ENCODE data around the gene KMT2C. TPM values are rescaled to one million over a fixed set of nuclear protein-coding genes. Genes with fewer than 3 reads are reported as not detected.
"Not testable (repeated sequence)": the region's sequence is repeated elsewhere in the genome, so short reads cannot be mapped to it uniquely, and the experiment has no call there.

KMT2C gene
- total RNA-seq, 1 experiment from 2014 or later, result 35.1 TPM

GRCh38 chr7:152286972-152287371 lies 148.8 kb downstream of the KMT2C start:
- H3K4me1 ChIP-seq; H3K27ac ChIP-seq; H3K36me3 ChIP-seq; H3K27me3 ChIP-seq; H3K9me3 ChIP-seq (replicated peaks); DNase-seq; H3K4me3 ChIP-seq: not testable (repeated sequence)

GRCh38 chr7:152286219-152286618 lies 149.6 kb downstream of the KMT2C start:
- not testable (repeated sequence) for H3K27me3 ChIP-seq; H3K27ac ChIP-seq; H3K4me1 ChIP-seq; H3K9me3 ChIP-seq (replicated peaks); H3K36me3 ChIP-seq; DNase-seq; H3K4me3 ChIP-seq

DNA sequence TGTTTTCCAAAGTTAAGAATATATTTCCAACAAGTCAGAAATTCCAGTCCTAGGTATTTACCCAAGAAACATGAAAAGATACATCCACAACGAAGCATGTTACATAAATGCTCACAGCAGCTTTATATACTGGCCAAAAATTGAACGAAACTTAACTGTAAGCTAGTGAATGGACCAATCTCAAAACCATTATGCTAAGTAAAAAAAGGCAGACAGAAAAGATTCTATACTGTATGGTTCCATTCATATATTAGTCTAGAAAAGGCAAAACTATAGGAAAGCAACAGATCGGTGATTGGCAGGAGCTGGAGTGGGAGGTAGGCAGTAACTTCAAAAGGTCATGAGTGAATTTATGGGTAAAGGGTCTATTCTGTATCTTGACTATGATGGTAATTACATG lies 150.8 kb downstream of the KMT2C start:
- not testable (repeated sequence) for H3K36me3 ChIP-seq; H3K4me1 ChIP-seq; H3K4me3 ChIP-seq; H3K9me3 ChIP-seq (replicated peaks); H3K27ac ChIP-seq; H3K27me3 ChIP-seq; DNase-seq

DNA sequence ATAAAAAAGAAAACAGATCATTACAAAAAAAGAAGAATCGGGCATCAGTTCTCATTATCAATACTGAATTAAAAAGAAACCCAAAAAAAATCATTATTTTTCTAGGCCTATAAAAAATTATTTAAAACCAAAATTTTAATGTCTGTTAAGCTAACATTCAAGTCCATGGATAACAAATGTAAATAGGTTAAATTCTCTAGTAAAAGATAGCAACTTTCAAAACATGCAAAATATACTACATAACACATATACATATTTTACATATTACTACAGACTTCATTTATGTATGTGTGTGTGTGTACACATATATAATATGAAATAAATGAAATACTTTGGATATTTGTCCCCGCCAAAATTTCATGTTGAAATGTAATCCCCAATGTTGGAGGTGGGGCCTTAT lies 158.1 kb downstream of the KMT2C start:
- H3K36me3 ChIP-seq; H3K27ac ChIP-seq; H3K9me3 ChIP-seq (replicated peaks); DNase-seq; H3K27me3 ChIP-seq; H3K4me1 ChIP-seq; H3K4me3 ChIP-seq: not testable (repeated sequence)

- not testable (repeated sequence) for H3K9me3 ChIP-seq (replicated peaks); DNase-seq; H3K27me3 ChIP-seq; H3K36me3 ChIP-seq; H3K4me3 ChIP-seq; H3K27ac ChIP-seq; H3K4me1 ChIP-seq
These were observed 165.4 kb downstream of the KMT2C start for GRCh38 chr7:152270427-152270826.

- not testable (repeated sequence) for H3K9me3 ChIP-seq (replicated peaks); DNase-seq; H3K4me3 ChIP-seq; H3K27ac ChIP-seq; H3K36me3 ChIP-seq; H3K27me3 ChIP-seq; H3K4me1 ChIP-seq
These were observed 168.9 kb downstream of the KMT2C start for GRCh38 chr7:152266859-152267258.

GRCh38 chr7:152264915-152265314 lies 170.9 kb downstream of the KMT2C start:
- not testable (repeated sequence) for DNase-seq; H3K36me3 ChIP-seq; H3K27me3 ChIP-seq; H3K9me3 ChIP-seq (replicated peaks); H3K27ac ChIP-seq; H3K4me1 ChIP-seq; H3K4me3 ChIP-seq

DNA sequence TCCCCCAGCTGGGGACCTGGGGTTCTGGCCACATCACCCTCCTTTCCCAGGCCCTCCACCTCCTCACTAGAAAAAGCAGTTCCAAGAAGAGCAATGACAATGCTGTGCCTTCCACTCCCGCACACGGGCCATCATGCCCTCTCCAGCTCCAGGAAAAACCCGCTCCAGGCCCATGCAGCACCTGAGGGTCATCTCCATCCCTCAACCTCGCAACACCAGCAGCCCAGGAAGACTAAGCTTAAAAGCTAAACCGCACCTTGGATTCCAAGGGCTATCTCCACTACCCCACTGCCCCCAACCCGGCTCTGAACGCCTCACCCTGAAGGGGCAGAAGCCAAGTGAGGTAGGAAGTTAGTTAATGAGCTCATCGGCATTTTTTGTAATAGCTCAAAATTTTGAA lies 173.7 kb downstream of the KMT2C start:
- not testable (repeated sequence) for H3K27ac ChIP-seq; H3K9me3 ChIP-seq (replicated peaks); H3K27me3 ChIP-seq; H3K36me3 ChIP-seq; H3K4me3 ChIP-seq; DNase-seq; H3K4me1 ChIP-seq

- H3K4me1 ChIP-seq; H3K27ac ChIP-seq; H3K36me3 ChIP-seq; DNase-seq; H3K9me3 ChIP-seq (replicated peaks); H3K4me3 ChIP-seq; H3K27me3 ChIP-seq: not testable (repeated sequence)
These were observed 176.2 kb downstream of the KMT2C start for GRCh38 chr7:152259645-152260044.

DNA sequence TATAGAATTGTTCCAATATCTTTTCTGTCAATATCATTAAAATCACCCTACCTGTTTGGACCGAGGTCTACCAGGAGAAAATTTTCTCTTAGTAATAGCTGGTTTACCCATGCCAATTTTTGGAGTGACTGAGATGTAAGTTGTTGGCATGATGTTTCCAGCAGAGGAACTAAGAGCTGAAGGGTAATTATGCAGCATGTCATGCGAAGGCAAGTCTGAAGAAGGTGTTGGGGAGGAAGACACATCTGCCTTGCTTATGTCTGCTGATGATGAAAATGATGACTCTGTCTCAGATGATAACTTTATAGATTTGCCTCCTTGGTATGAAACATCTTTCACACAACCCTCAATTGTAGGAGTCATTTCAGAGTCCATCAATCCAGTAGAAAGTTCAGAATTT lies 188.0 kb downstream of the KMT2C start:
- not testable (repeated sequence) for DNase-seq; H3K4me3 ChIP-seq; H3K9me3 ChIP-seq (replicated peaks); H3K27ac ChIP-seq; H3K4me1 ChIP-seq; H3K27me3 ChIP-seq
- H3K36me3 ChIP-seq, result peaks cover 26% of the 10 kb centered on the region

DNA sequence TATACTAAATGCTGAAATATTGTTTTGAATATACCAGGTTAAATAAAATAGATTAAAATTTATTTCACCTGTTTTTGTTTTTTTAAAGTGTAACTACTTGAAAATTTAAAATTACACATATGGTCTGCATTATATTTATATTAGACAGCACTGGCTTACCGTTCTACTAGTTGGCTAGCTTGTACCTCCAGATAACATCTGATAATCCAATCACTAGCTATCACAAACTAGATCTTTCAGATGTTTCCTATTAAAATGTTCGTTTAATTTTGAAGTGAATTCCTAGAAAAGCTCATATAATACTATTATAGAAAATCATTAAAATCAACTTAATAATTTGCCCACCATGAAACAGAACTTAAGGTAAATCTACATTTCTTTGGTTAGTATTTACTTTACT lies 190.4 kb downstream of the KMT2C start:
- H3K27ac ChIP-seq; H3K27me3 ChIP-seq; H3K4me1 ChIP-seq; H3K9me3 ChIP-seq (replicated peaks); DNase-seq; H3K4me3 ChIP-seq: not testable (repeated sequence)
- H3K36me3 ChIP-seq, result peaks cover 14% of the 10 kb centered on the region; the same call in 1 of the 2 replicates

GRCh38 chr7:152243464-152243863 lies 192.3 kb downstream of the KMT2C start:
- H3K4me1 ChIP-seq; H3K4me3 ChIP-seq; H3K27ac ChIP-seq; H3K36me3 ChIP-seq; H3K9me3 ChIP-seq (replicated peaks); H3K27me3 ChIP-seq; DNase-seq: not testable (repeated sequence)

- H3K36me3 ChIP-seq; H3K4me1 ChIP-seq; H3K9me3 ChIP-seq (replicated peaks); H3K4me3 ChIP-seq; H3K27ac ChIP-seq; DNase-seq; H3K27me3 ChIP-seq: not testable (repeated sequence)
These were observed 194.5 kb downstream of the KMT2C start for GRCh38 chr7:152241301-152241700.

GRCh38 chr7:152236306-152236705 lies 199.5 kb downstream of the KMT2C start:
- not testable (repeated sequence) for H3K27ac ChIP-seq; H3K27me3 ChIP-seq; H3K4me3 ChIP-seq; H3K4me1 ChIP-seq; H3K9me3 ChIP-seq (replicated peaks); H3K36me3 ChIP-seq; DNase-seq

DNA sequence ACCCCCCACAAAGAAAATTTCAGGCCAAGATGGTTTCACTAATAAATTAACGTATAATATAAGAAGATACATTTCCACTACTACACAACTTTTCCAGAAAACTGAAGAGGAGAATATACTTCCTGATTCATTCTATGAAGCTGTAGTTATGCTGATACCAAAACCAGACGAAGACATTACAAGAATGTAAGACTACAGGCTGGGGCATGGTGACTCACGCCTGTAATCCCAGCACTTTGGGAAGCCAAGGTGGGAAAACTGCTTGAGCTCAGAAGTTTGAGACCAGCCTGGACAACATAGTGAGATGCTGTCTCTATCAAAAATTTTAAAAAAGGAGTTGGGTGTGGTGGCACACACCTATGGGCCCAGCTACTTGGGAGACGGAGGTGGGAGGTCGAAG lies 201.4 kb downstream of the KMT2C start:
- not testable (repeated sequence) for H3K27ac ChIP-seq; H3K27me3 ChIP-seq; H3K9me3 ChIP-seq (replicated peaks); H3K4me3 ChIP-seq; H3K4me1 ChIP-seq; H3K36me3 ChIP-seq; DNase-seq

DNA sequence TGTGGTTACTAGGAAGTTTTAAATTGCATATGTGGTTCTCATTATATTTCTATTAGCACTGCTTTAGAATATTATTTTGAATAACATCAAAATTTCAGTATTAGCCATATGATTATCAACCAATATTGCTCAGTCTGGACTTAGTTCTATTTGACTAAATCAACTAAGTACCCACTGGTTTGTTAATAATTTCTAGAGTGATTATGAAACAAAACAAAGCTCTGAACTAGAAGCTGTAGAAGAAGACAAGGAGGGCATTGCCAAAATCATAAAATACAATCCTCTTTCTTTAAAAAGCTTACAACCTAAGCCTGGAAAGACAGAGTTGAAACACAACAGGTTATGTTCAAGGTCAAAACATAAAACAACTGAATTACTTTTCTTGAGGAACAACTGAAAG lies 204.7 kb downstream of the KMT2C start:
- no peak overlapping the region for H3K27ac ChIP-seq
- peaks cover 11% of the 10 kb centered on the region for H3K36me3 ChIP-seq
- no peaks in the 10 kb centered on the region for H3K4me1 ChIP-seq
- H3K9me3 ChIP-seq (replicated peaks), result no peaks in the 10 kb centered on the region
- no peaks in the 10 kb centered on the region for H3K27me3 ChIP-seq
- H3K4me3 ChIP-seq, result no peak overlapping the region
- DNase-seq, result no peak

DNA sequence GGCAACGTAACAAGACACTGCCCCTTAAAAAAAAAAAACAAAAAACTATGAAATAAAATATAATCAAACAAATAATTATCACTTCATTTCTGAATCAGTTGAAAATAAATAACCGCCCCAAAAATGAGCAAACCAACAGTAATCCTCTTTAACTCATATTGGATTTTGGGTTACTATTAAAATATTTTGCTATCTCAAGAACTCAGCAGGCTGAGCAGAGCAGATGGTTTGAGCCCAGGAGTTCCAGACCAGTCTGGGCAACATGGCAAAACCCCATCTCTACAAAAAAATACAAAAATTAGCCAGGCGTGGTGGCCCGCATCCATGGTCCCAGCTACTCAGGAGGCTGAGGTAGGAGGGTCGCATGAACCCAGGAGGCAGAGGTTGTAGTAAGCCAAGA lies 216.2 kb downstream of the KMT2C start:
- not testable (repeated sequence) for H3K27ac ChIP-seq; H3K27me3 ChIP-seq; H3K4me1 ChIP-seq; H3K9me3 ChIP-seq (replicated peaks); H3K4me3 ChIP-seq; DNase-seq; H3K36me3 ChIP-seq
